HG03108 (cell line): ENCODE data around the gene RALGDS.
"Not testable (repeated sequence)": the region's sequence is repeated elsewhere in the genome, so short reads cannot be mapped to it uniquely, and the experiment has no call there.

ENCODE experiments used
- ATAC-seq: cut with Tn5 transposase; IDR thresholded peaks from one replicate; pipeline ENCODE4 v1.9.1; 2021; ENCODE audit warnings: moderate library complexity; ENCODE audit not compliant: unreplicated experiment

Gene RALGDS

DNA sequence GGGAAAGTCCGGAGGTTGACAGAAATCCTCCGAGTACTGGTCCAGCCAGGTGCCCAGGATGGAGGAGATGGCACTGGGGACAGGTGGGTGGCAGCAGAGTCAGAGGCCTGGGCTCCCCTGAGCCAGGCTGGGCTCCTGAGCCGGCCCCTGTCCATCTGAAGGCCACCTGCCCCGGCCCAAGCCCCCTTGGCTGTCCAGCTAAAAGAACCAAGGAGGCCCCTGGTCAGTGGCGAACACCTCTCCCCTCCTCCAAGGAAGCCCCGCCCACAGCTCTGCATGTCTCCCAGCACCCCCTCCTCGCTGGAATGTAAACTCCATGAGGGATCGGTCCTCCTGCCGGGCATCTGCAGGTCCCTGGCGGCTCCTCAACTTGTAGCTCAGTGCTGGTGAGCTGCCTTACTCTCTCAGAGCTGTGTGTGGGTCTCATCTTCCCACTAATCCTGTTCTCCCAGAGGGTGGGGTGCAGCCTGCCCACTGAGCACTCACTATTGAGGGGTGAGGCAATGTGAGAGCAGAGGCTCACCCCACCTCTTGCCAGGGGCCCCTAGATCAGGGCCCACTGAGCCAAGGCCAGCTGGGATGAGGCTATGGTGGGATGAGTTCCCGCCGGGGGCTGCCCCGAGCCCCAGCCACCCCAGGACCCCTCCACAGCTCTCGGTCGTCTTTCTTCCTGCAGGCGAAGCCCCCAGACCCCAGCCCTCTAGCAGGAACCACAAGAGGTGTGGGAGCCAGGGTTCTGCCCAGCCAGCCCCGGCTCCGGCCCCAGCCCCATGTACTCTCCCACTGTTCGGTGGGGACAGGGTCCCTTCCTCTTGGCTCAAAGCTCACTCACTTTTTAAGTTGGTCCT is 12.0 kb downstream of the RALGDS start:
- ATAC-seq = no peak

DNA sequence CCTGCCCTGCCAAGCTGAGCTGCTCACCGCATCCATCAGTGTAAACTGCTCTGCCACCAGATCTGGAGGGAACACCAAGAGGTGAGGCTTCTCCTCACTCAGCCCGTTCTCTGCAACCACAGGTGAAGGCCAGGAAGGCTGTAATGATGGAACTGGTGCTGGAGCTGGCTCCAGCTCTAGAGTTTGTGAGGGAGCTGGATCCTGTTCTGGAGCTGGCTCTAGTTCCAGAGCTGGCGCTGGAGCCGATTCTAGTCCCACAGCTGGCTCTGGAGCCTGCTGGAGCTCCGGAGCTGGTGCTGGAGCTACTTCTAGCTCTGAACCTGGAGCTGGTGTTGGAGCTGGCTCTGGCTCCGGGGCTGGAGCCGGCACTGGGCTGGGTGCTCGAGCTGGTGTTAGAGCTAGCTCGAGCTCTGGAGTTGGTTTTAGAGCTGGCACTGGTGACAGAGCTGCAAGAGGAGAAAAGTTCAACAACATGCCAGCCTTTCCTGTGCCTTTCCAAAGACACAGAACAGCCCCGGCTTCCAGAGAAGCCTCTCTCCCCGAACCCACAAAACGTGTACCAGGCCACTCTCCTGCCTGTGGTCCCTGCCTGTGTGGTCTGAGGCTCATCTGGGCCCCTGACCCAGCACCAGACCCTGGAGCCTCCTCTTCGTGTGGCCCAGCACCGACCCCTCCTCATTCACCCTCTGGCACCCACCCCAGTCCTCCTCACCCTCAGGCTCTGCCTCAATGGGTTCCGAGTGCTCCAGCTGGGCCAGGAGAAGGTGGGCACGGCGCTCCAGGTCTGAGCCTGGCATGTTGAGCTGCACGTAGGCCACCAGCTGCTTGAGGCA is 12.9 kb downstream of the RALGDS start:
- ATAC-seq = no peak

DNA sequence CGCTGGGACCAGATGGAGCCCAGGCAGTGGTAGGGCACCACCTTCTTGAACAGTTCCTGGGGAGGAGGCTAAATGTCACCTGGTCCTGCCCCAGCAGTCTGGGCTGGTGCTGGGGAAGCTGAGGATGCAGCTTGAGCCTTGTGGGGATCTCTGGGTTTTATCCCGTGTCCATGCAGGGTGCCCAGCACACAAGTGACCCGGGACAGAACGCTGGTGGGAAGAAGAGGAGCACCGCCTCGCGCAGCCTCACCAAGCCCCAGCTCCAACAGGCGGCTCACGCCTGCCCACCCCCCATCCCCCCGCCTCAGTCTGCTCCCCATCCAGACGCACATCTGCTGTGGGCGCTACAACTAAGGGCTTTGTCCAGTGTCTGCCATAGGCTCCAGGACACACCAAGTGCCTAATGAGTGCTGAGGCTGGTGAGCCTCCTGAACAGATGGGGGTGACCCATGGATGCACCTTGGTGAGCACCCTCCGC is 13.8 kb downstream of the RALGDS start:
- no peak for ATAC-seq

DNA sequence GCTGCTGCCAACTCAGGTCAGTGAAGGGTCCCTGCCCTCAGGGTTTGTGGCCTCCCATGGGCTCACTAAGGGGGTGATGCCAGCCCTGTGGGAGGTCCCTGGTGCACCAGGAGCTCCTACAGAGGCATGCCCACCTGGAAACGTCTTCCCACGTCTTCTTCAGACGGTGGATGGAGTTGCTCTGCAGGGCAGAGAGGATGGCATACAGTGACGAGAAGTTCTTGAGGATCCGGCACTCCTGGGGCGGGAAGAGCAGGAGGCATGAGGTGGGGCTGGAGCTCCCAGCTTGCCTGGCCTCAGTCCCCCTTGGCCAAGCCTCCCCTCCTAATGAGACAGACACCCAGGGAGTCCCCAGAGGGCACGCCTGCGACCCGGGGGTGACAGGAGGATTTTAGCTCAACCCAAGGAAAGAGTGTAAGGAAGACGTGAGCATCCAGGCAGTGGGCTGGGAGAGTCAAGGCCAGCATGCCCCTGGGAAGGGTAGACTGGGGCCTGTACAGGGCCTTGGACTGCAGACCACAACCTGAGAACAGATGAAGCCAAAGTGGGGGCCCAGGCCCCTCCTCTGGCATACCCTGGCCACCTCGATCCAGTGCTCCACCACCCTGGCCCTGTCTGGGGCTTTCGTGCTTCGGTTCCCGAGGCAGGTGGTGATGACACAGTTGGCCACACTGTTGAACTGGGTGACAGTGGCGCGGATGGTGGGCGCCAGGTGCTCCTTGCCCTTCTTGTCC is 14.4 kb downstream of the RALGDS start:
- no peak for ATAC-seq

DNA sequence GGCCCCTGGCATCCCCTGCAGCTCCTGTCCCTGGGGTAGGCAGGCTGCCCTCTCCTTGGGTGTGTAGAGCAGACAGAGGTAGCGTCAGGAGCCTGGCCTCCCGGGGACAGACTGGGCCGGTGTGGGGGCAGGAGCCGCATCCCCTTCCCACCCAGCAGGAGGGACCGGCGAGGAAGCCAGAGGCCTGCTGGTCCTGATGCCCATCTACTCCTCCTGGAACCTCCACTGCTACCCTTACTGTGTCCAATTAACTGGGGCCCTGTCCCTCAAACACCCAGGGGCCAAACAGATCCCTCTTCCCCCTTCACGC is 15.6 kb downstream of the RALGDS start:
- ATAC-seq = no peak

DNA sequence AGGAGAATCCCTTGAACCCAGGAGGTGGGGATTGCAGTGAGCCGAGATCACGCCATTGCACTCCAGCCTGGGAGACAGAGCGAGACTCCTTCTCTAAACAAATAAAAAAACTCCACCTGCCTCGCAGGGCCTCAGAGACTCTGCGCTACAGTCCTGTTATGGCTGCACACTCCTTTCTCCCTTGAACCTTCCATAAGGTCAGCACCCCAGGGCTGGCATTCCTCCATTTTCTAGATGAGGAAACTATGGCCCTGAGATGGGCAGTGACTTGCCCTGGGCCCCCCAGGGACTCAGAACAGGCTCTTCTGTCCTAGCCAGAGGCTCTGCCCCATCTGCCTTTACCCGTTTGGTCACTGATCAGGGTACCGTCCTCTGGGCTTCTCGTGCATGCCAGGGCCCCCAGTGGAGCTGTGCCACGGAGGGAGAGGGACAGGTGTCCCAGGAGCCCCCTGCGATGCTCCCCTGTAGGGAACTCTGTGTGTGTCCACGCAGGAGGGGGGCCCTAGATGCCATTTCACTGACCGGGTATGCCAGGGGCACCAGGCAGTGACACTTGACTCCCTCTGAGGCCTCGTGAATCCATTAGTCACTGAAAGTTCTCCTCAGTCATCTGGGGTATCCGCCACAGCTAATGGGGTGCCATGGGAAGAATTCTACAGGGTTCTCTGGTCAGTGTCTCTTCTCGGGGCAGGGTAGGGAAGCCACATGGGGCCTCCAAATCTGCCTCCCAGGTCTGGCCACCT is 16.2 kb downstream of the RALGDS start:
- ATAC-seq = no peak

DNA sequence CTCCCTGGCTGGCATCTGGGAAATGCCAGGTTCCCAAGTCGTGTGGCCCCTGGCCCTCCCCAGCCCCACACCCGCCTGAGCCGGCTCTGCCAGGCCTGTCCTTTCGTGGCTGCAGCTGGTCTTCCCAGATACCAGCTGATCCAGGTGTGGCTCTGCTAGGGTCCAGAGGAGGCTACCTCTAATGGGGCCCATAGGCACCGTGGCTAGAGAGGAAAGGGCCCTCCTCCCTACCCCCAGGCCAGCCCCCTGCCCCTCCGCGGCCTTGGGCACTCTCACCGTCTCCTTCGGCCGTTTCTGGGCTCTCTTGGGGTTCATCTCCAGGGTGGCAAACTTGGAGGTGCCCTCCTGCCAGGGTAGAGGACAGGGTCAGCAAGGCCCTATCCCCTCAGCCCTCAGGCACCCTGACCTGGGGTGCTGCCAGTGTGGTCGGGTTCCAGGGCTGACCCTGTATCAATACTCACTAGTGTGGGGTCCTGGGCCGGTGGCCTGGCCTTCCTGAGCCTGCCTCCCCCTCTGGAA is 17.0 kb downstream of the RALGDS start:
- no peak for ATAC-seq

DNA sequence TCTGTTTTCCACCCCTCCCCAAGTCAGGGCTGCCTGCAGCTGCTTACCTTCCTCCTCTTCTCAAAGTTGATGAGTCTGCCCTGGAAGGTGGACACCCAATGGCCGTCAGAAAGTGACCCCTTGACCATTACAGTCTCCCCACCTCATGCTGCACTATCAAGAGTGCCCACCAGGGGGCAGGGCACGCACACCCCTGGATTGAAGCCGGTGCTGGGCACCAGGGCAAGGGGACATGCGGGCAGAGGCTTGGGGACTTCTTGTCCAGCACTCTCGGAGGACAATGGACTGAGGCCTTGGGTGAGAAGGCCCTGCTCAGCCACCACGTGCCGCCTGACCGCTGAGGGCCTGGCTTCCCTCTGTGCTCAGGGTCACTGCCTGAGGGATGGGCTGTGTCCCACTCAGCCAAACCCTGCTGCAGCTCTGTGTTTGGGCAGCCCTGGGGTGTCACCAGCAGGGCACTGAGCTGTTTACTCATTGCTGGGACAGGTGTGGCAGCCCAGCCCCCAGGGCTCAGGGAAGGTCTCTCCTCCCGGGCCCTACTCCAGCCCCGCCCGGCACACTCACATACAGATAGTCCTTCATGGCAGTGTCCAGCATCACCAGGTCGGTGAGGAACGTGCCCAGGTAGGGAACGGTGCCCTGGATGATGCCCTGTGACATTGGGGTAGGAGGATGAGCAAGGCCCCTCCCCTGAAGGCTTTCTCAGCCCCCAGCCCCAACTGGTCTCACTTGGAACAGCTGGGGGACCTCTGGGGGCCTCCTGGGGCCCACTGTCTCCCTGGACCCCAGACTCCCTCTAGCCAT is 17.7 kb downstream of the RALGDS start:
- ATAC-seq = no peak

DNA sequence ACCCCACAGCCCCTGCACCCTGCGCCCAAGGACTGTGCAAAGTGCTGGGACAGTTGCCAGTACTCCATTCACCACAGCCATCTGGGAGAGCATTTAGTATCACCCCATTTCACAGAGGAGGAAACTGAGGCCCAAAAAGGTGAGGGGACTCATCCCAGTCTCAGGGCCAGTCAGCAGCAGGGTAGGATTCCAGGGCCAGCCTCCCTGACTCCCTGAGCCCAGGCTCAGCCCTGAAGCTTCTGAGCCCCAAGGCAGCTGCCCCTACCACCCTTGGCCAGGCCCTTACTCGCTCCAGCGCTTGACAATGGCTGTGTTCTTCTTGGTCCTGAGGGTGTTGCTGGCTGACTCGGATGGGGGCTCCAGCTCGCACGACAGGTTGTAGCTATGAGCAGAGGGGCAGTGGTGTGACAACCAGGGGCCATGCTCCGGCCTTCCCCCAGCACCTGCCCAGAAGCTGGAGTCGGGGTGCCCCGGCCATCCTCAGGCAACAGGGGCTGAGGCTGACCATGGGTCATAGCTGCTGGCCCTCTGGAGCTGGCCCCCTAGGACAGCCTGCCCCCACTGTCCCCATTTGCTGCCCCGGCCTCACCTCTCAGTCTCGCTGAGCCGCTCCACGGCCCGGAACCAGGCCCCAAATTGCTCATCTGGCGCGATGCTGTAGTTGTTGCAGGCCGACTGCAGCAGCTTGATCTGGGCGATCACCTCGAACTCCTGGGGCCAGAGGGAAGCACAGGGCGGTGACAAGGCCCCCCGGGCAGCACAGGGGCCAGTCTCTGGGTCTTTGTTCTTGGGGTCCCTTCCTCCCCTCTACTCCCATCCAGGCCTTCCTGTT is 18.6 kb downstream of the RALGDS start:
- ATAC-seq = no peak

DNA sequence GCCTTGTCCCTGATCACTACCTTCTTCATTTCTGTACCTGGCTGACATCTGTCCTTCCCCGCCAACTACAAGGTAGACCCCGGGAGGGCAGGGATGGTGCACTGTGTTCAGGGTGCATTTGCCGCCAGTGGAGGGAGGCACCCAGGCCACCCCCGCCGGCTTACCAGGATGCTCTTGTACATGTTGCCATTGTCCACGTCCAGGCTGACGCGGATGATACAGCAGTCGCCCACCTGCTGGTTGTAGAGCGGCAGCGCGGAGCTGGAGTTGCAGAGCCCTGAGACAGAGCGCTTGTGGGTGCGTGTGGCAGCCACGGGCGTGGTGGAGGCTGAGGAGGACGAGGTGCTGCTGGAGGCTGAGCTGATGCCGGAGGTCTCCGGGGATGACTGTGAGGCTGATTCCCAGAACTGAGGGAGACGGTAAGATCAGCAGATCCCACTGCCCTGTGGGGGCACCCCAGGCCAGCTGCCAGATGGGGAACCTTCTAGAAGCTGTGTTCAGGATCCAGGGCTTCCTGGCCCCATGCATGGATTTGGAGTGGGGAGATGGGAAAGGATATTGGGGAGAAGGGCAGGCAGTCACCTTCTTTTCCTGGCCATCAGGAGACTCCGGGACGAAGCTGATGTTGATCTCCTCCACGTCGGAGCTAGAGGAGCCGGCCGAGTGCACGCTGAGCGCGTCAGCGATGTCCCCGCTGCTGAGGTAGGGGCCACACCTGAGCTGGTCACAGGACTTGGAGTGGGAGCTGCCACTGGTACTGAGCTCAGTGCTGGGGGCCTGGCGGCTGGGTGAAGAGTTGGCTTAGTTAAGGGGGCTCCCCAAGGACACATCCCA is 19.5 kb downstream of the RALGDS start:
- ATAC-seq = no peak

DNA sequence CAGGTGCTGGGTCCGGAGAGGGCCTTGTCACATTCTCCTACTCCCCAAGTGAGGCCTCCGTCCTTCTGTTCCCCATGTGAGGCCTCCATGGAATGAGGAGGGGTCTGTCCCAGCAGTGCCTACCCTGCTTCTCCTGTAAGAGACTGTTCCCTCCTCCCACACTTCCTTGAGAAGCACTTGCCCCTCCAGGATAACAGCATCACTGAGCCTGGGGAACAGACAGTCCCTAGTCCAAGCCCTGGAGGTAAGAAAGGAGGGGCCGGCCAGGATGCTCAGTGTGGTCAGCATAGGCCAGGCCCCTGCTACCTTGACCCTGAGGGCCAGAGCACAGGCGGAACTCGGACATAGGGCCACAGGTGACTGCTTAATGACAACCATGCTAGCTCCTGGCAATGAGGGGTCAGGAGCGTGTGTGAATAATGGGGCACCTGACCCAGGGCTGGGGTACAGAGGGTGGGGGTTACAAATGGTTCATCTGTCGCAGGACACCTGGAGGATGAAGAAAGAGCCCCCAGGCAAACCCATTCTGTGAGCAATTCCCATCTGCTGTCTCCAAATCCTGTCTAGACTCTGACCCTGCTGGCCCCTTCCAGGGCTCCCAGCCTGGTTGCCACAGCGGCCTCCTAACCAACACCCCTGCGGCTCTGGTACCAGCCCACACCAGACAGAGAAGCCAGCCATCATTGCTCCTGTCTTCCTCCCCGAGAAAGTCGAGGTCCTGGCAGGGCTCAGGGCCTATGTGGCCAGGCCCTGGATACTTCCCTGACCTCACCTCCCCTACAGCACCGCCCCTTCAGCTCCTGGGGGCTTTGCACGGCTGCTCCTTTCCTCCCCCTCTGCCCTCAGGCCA is 20.3 kb downstream of the RALGDS start:
- no peak for ATAC-seq

DNA sequence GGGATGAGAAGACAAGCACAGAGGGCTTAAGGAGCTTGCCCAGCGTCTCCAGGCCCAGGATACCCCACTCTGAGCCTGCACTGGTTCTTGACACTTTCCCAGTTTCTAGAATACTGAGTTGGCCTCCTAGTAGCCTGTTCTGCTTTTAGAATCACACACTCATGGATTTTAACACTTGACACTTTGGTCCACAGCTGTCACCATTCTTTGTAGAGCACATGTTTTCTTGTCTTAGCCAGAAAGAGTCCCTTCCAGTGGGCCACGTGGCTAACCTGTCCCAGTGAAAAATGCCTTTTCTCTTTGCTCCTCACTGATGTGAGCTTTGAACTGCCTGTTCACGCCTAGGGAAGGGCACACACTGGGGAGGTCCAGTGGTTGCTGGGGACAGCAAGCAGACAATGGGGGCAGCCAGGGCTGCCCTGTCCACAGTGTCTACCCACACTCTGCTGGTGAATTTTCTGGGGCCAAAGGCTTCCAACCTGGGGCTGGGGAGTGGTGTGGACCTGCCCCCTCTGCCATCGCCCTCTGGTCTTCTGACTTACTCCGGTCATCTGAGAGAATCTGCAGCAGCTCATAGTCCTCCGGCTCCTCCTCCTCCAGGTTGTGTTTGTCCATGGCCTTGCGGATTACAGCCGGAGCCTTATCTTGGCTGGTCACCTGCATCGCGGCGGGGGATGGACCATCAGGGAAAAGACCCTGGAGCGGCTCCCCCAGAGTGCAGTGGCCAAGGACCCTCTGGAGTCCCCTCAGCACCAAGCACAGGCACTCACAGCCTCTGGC is 21.1 kb downstream of the RALGDS start:
- ATAC-seq = no peak

DNA sequence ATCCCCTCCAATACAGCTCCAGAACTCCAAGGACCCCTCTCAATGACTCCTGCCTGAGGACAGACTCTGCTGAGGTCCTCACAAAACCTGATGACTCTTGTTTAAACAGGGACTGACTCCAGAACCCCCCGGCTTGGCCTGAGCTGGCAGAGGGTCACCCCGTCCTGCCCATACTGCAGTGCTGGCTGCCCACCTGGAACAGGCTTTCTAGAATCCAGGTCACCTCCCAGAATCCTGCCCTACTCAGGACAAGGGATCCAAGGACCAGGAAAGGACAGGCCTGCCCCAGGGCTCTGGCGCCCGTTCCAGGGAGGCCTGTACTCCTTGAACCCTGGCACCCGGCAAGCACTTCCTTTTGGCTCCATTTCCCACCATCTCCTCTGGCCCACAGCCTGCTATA is 22.2 kb downstream of the RALGDS start:
- no peak for ATAC-seq

DNA sequence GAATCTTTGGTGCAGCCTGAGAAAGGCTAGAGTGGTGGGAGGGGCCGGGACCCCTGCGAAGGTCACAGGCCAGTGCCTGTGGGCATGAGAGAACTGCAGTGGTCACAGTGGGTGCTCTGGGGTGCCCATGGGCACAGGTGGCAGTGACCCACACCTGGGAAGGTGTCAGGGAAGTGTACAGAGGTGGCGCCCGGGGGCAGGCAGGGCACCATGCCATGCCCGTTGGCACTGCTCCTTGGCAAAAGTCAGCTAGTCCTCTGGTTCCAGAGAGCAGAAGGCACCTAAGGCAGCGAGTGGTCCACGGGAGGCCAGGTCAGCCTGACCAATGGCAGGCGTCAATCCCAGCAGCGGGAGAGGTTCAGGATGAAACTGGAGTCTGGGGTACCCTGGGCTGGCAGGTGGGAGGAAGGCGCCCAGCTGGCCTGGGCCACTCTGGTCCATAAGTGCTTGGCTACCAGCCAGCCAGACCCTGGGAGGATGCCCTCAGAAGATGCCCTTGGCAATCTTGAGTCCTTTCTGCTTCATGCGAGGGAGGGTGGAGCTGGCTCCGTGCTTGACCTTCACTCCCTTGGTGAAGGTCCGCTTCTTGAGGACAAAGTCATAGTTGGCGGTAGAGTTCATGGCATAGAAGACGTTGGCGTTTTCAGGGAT is 22.8 kb downstream of the RALGDS start:
- no peak for ATAC-seq

DNA sequence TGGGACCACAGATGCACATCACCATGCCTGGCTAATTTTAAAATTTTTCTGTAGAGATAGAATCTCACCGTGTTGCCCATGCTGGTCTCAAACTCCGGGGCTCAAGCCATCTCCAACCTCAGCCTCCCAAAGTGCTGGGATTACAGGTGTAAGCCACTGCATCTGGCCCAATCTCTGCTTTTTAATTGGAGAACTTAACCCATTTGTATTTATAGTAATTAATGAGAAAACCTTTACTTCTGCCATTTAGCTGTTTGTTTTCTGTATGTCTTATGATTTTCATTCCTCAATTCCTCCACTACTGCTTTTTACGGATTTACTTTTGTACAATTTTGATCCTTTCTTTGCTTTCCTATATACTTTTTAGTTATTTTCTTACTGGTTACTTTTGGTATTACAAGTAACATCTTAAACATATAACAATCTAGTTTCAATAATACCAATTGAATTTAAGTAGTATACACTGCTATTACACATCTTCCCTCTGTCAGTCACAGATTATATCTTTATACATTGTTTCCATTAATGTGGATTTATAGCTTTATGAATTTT is 26.1 kb downstream of the RALGDS start:
- ATAC-seq = no peak

DNA sequence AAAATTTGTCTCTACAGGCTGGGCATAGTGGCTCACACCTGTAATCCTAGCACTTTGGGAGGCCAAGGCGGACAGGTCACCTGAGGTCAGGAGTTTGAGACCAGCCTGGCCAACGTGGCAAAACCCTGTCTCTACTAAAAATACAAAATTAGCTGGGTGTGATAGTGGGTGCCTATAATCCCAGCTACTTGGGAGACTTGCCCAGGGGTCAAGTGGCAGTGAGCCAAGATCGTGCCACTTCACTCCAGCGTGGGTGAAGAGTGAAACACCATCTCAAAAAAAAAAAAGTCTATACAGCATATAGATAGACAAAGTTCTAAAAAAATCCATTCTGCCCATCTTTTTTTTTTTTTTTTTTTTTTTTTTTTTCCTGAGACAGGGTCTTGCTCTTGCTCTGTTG is 26.7 kb downstream of the RALGDS start:
- ATAC-seq = not testable (repeated sequence)
